Femur (tissue), 1 donor: ENCODE data around the gene GBF1.
A peak's percentile ranks its signal among the peaks of the same experiment; 100 is the strongest.
"Not testable (repeated sequence)": the region's sequence is repeated elsewhere in the genome, so short reads cannot be mapped to it uniquely, and the experiment has no call there.

ENCODE experiments used
- DNase-seq: peaks from one replicate; pipeline ENCODE4 v3.0.0-alpha.2; 2017

GBF1 gene

GRCh38 chr10:102245082-102245931, at the start of gene GBF1:
TSS of gene GBF1 (plus strand) at chr10:102245532. CDS start at chr10:102258939, 13,407 bp downstream.
- peak; percentile 96 for DNase-seq

DNA sequence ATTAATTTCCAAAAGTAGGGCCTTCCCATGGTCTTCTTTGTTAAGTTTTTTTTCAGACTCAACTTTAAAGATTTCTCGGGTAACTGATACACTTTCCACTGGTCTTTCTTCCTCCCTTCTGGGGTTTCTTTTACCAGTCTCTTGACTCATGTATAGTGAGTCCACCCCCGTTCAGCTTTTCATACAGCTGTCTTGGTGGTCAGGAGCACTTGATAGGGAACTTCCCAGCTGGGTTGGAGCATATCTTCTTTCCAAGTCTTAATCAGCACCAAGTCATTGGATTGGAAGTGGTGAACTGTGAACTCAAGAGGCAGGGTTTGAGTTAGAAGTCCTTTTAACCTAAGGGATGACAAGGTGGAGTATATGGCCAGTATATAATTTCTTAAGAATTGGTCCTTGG, 48.4 kb upstream of the GBF1 start:
- DNase-seq = no peak

GRCh38 chr10:102198027-102198426, 47.3 kb upstream of the GBF1 start:
- DNase-seq = no peak

- DNase-seq = no peak
Observed at GRCh38 chr10:102200751-102201640, 44.3 kb upstream of the GBF1 start.

DNA sequence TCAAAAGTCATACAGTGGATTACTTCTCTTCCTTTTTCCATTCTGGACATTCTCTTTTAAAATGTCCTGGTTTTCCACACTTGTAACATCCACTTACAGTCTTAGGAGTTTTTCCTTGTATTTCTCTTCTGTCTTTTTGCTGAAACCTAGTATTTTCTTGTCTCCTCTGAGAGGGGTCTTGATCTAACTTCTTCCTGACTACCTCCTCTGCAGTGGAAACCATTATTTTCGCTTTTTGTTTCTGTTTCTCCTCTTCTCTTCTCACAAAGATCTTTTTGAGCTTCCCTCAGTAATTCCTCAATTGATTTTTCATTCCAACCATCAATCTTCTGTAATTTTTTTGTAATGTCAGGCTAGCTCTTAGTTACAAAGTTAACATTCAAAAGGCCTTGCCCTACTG, 42.9 kb upstream of the GBF1 start:
- no peak for DNase-seq

- DNase-seq = no peak
Observed at GRCh38 chr10:102208311-102209035, 36.9 kb upstream of the GBF1 start.

GRCh38 chr10:102211615-102212299, 33.6 kb upstream of the GBF1 start:
- no peak for DNase-seq

GRCh38 chr10:102213599-102213998, 31.7 kb upstream of the GBF1 start:
- DNase-seq = not testable (repeated sequence)

DNA sequence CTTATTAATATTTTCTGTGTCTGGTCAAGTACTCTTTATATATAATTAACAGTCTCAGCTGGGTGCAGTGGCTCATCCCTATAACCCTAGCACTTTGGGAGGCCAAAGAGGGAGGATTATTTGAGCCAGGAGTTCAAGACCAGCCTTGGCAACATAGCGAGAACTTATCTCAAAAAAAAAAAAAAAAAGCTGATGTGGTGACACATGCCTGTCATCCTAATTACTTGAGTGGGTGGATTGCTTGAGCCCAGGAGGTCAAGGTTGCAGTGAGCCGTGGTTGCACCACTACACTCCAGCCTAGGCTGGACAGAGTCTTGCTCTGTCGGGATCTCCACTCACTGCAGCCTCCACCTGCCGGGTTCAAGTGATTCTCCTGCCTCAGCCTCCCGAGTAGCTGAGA, 26.0 kb upstream of the GBF1 start:
- no peak for DNase-seq

GRCh38 chr10:102220612-102221011, 24.7 kb upstream of the GBF1 start:
- DNase-seq = no peak

- no peak for DNase-seq
Observed at GRCh38 chr10:102222797-102223196, 22.5 kb upstream of the GBF1 start.

DNA sequence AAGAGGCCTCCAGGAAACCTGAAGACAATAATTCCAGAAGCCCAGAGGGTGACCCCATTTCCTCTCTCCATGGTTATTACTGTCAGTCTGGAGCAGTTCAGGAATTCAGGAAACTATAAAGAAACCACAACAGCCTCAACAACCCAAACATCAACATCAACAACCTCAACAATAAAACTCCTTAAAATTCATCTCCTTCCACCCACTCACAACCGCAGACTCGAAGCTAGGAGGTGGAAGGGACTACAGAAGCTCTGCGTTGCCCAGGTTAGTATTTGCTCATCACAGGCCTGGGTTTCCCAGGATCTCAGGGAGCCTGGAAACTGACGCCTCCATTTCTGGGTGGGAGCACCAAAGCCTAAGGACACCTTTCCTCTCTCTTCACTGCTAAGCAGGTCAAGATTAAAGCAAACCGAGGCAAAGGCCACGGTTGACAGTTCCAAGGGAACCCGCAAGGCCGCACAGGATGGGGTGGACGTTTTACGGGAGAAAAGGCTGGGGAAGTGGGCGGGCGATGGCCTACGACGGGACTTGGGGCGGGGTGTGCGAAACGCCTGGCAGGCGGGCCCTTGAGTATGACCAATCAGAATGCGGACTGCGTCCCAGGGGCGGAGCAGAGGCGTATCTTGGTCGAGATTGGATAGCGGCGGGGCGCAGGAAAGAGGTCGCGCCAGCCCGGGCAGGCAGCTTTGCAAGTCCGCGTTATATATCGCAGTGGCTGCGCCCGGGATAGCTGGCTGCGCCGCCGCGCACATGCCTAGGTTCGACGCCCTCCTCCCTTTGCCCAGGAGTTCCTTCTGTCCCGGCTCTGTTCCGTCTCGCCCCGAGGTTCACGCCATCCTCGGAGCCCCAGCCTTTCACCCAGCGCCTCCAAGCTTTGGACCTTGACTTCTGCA, 19.4 kb upstream of the GBF1 start, which contains the start of gene ELOVL3:
Gene ELOVL3, plus strand, starts transcription at position 654 of the 896 bp plus-strand sequence. CDS start 250 bp downstream, outside the sequence.
- peak; percentile 97 for DNase-seq

DNA sequence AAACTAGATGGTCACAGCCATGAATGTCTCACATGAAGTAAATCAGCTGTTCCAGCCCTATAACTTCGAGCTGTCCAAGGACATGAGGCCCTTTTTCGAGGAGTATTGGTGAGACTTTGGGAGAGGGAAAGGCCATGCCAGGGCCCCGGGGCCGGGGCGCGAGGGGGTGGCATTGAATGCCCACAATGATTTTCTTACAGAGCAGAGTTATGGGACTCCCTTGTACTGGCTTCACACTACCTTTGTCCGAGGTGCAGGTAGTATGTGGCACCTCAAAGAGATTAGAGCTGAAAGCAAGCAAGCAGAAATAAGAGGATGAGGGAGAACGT, 18.8 kb upstream of the GBF1 start:
- no peak for DNase-seq

- no peak for DNase-seq
Observed at GRCh38 chr10:102227050-102227449, 18.3 kb upstream of the GBF1 start.

GRCh38 chr10:102229810-102230263, 15.5 kb upstream of the GBF1 start:
- DNase-seq = peak; percentile 88

- peak; percentile 82 for DNase-seq
Observed at GRCh38 chr10:102230264-102230860, 15.0 kb upstream of the GBF1 start.

DNA sequence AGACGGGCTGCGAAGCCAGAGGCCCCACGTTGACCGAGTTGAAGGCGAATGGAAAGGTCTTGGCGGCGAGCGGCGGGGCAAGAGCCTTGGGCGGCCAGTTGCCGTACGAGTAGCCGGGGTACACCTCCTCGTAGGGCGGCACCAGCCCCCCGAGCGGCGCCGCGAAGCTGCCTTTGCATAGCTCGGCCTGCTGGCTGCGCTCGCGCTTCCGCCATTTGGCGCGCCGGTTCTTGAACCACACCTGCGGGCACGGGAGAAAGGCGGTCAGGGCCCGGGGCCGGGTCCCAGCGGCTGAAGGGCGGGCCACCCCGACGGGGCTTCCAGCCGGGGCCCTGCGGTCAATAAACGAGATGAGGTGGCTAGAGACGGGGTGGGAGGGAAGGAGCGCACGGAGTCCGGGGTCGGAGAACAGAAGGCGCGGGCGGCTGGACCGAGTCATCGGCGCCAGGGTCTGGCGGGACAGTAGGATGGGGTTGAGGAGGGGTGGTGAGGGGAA, 14.4 kb upstream of the GBF1 start:
- no peak for DNase-seq

DNA sequence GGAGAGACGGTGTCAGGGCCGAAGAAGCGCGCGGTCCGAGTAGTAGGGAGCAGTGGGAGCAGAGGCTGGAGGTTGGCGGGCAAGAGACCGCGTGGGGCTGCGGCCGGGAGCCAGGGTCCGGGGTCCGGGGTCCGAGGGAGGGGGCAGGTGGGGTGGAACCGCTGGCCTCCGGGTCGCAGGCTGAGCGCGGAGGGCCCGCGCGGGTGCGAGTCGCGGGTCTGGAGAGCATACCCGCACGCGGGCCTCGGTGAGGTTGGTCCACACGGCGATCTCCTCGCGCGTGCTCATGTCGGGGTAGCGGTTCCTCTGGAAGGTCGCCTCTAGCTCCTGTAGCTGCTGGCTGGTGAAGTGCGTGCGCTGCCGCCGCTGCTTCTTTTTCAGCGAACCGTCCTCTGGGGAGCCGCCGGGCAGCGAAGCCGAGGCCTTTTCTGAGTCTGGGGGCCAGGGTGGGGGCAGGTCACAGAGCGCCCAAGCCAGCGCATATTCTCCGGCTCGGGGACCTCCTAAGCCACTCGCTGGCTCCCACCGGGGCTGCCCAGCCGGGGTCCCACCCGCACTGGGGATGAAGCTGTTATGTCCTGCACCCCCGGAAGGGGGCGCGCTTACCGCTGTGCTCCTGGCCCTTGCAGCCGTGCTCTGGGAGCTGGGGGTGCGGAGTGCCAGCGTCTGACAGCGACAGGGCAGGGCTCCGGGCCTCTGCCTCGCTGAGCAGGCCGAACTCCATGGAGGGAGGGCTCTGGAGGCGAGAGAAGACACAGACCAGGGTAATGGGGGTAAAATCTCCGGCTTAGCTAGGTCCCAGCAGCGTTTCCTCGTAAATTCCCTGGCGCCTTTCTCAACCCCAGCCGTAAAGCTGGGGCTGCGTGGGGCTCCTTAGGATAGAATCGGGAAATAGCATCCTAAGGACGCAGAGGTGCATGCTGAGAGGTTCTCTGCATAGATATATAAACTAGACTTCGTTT, 13.7 kb upstream of the GBF1 start:
- DNase-seq = no peak

- no peak for DNase-seq
Observed at GRCh38 chr10:102233997-102234396, 11.3 kb upstream of the GBF1 start.
